Measurements from ENCODE around the gene MAP3K5.

DNA sequence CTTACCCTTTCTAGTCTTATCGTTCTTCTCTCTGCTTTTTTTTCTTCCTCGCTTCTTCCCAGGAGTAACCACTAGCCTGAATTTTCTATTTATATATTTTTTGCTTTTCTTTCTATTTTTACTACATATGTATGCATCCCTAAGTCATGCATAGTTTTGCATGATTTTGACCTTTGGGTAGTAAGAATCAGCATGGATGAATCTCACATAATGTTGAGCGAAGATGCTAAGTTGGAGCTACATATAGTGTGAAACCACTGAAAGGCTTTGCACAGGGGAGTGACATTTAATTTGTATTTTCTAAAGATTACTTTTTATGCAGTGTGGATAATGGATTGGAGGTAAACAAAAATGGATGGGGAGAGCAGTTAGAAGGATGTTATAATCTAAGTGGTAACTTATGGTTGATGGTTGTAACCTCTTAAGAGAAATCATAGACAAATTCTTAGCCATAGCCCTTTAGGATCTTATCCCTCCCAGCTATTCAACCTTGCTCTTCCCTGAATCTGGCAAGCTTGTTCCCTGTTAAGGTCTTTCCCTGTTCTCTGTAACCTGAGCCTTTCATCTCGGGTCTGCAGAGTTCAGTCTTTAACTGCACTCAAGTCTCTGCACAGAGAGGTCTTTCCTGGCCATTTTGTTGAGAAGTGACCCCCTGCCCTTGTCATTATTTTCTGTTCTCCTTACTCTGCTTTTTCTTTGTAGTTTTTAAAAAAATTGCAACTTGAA, 48.2 kb upstream of the MAP3K5 start:
- TF ChIP-seq, protein P1, sequence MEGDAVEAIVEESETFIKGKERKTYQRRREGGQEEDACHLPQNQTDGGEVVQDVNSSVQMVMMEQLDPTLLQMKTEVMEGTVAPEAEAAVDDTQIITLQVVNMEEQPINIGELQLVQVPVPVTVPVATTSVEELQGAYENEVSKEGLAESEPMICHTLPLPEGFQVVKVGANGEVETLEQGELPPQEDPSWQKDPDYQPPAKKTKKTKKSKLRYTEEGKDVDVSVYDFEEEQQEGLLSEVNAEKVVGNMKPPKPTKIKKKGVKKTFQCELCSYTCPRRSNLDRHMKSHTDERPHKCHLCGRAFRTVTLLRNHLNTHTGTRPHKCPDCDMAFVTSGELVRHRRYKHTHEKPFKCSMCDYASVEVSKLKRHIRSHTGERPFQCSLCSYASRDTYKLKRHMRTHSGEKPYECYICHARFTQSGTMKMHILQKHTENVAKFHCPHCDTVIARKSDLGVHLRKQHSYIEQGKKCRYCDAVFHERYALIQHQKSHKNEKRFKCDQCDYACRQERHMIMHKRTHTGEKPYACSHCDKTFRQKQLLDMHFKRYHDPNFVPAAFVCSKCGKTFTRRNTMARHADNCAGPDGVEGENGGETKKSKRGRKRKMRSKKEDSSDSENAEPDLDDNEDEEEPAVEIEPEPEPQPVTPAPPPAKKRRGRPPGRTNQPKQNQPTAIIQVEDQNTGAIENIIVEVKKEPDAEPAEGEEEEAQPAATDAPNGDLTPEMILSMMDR (IDR thresholded peaks at IDR 0.05) = no peak
- TF ChIP-seq POLR2A (IDR thresholded peaks at IDR 0.05) = no peak
